GM21529 (cell line): Measurements from ENCODE around the gene LAT.
"Not testable (repeated sequence)": the region's sequence is repeated elsewhere in the genome, so short reads cannot be mapped to it uniquely, and the experiment has no call there.

Experiments used
- ATAC-seq: cut with Tn5 transposase; IDR thresholded peaks from one replicate; pipeline ENCODE4 v1.9.1; 2021; ENCODE audit not compliant: unreplicated experiment

LAT gene

GRCh38 chr16:28984619-28985135, at the start of gene LAT:
Gene LAT (plus strand): TSS chr16:28985052. CDS start chr16:28985418, 366 bp downstream.
- ATAC-seq: no peak

DNA sequence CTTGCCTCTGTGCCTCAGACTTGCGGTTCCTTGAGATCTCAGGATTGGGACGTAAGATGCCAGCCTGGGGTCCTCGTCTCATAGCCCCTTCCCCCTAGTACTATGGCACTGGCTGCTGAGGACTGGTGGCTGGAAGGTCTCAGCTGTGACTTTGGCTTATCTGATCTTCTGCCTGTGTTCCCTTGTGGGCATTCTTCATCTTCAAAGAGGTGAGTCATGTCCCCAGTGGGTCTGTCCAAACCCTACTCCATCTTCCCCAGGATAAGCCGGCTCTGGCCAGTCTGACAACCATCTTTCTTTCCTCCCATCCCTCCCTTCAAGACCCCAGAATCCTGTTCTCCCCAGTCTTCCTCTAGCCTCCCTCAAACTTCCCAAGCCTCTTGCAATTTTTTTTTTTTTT, 49.5 kb upstream of the LAT start:
- ATAC-seq: no peak

GRCh38 chr16:28935924-28936783, 48.7 kb upstream of the LAT start:
- peak; percentile 69 for ATAC-seq

DNA sequence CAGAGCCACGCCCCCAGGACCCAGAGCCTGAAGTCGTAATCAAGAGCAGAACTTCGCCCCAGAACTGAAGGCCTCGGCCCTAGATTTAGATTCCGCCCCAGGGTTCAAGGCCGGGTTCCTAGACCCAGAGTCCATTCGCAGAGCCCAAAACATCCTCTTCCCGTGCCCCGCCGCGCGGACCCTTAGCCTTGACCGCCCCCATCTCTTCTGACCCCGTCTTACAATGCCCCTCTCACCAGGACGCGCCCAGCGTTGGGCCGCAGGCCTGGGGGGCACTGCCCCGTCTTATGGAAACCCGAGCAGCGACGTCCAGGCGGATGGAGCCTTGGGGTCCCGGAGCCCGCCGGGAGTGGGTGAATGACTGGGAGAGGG, 48.1 kb upstream of the LAT start:
- ATAC-seq: no peak

GRCh38 chr16:28937222-28937876, 47.5 kb upstream of the LAT start:
- ATAC-seq: no peak

GRCh38 chr16:28938721-28939120, 46.1 kb upstream of the LAT start:
- no peak for ATAC-seq

GRCh38 chr16:28939825-28940224, 45.0 kb upstream of the LAT start:
- not testable (repeated sequence) for ATAC-seq

GRCh38 chr16:28943281-28943680, 41.6 kb upstream of the LAT start:
- no peak for ATAC-seq

- no peak for ATAC-seq
Observed at GRCh38 chr16:28946681-28947080, 38.2 kb upstream of the LAT start.

GRCh38 chr16:28950648-28951409, 34.0 kb upstream of the LAT start, which contains the start of gene NFATC2IP:
Gene NFATC2IP (plus strand): TSS chr16:28950937. CDS start chr16:28951012, 75 bp downstream.
- peak; percentile 91 for ATAC-seq

DNA sequence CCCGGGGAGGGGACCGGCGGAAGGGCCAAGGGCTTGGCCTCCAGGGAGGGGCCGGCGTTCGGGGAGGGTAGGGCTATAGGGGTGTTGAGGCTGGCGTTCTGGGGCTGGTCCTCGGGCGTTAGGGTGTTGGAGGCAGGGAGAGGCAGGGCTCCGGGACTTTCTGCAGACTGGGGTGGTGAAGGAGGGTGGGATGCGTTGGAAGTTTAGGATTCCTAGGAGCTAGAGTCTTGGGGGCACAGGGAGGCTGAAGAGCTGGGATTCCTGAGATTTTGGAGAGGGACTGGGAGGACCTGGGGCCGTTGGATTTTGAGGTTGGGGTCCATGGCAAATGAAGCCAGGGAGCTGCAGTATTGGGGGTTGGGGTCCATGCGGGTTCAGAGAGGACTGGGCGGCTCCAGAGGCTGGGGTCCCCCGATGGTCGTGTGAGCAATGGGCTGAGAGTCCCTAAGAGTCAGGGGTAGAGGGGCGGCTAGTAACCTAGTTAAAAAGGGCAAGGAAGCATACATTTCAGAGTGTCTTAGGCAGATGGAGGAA, 33.4 kb upstream of the LAT start:
- ATAC-seq: peak; percentile 21

DNA sequence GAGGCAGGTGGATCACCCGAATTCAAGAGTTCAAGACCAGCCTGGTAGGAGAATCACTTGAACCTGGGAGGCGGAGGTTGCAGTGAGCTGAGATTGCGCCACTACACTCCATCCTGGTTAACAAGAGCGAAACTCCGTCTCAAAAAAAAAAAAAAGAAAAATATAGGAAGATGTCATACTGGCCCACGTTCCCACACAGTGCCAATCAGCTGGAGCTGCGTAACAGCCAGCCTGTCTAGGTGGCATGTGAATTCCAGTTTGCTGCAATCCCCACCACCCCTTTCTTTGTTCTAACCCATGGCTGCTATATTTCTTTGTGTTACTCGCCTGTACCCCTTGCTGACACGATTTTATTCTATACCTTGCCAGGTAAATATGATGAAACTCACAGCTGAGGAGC, 26.6 kb upstream of the LAT start:
- ATAC-seq: no peak

DNA sequence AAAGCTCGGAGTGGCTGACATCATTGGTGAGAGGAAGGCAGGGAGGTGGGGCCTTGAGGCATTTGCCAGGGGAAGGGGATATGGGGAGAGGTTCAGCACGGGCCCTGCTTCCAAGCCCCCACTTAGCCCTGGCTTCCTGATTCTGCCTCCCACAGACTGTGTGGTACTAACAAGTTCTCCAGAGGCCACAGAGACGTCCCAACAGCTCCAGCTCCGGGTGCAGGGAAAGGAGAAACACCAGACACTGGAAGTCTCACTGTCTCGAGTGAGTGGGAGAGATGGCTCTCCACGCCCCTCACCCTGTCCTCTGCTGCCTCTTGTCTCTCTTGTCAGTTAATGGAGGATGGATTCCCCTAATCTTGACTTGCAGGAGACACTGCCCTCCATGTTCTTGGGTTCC, 26.0 kb upstream of the LAT start:
- ATAC-seq: no peak

DNA sequence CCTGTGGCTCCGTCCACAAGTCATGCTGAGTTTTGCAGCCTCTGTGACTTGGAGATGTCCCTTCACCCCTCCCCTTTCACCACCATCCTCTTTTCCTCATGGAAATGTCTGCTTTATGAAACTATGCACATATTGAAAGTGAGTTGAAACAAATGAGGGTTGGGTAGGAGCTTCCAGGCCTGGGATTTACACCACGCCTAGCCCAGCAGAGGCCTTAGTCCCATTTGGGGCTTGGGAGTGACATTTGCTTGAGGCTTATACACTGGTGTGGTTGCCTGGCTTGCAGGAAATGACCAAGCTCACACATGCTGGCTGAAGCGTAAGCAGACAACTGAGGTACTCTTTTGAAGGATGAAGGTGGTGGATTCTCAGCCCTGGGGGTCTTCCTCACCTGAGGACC, 20.8 kb upstream of the LAT start:
- ATAC-seq: no peak

DNA sequence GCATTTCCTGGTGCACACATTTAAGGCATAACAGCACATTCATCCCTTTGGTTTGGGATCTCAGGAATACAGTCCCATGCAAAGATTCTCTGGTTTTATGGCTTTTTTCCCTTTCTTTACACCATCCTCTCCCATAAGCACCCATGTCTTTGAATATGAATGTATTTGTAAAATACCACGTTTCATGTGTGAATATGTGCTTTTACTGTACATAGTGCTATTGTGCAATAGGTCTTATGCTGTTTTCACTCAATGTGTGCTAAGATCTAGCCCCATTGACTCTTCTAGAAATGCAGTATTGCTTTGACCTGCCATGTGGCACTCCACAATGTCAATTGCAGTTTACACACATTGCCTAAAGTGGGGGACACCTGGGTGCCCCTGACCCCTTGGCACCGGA, 20.4 kb upstream of the LAT start:
- no peak for ATAC-seq

GRCh38 chr16:28967156-28967555, 17.7 kb upstream of the LAT start:
- no peak for ATAC-seq

GRCh38 chr16:28969696-28970095, 15.2 kb upstream of the LAT start:
- not testable (repeated sequence) for ATAC-seq

- peak; percentile 7 for ATAC-seq
Observed at GRCh38 chr16:28974007-28974436, 10.8 kb upstream of the LAT start.

GRCh38 chr16:28974437-28975157, 10.3 kb upstream of the LAT start, which contains the start of gene SPNS1:
Gene SPNS1 (plus strand): TSS chr16:28974778. CDS start chr16:28975152, 374 bp downstream.
- peak; percentile 82 for ATAC-seq

- peak; percentile 10 for ATAC-seq
Observed at GRCh38 chr16:28975158-28975599, 9.7 kb upstream of the LAT start.
